Mesendoderm (in vitro differentiated cells): ENCODE results near the gene CD247.

ENCODE experiments used
- DNase-seq: peaks from one replicate; pipeline ENCODE4 v3.0.0; 2013
- H2AK5ac ChIP-seq: 2 replicates; pipeline ENCODE4 v1.6.1; 2013; ENCODE audit warnings: low read length, inconsistent platforms
- H2BK120ac ChIP-seq: 2 replicates; pipeline ENCODE4 v1.6.1; 2013; ENCODE audit warnings: low read depth, mild to moderate bottlenecking, low read length, moderate library complexity, mixed read lengths
- H2BK15ac ChIP-seq: replicated peaks from 2 replicates; pipeline ENCODE4 v1.6.1; 2013; ENCODE audit warnings: low read depth, mild to moderate bottlenecking, moderate library complexity
- H2BK5ac ChIP-seq: 2 replicates; pipeline ENCODE4 v1.6.1; 2013; ENCODE audit warnings: low read length, inconsistent platforms
- H3K18ac ChIP-seq: 2 replicates; pipeline ENCODE4 v1.6.1; 2013; ENCODE audit warnings: mild to moderate bottlenecking, low read length, mixed read lengths
- H3K23ac ChIP-seq: one replicate; pipeline ENCODE4 v1.6.1; 2013; ENCODE audit warnings: low read length
- H3K27ac ChIP-seq: 2 replicates; pipeline ENCODE4 v1.5.1; 2013; ENCODE audit warnings: low read depth, mild to moderate bottlenecking, inconsistent platforms, low read length, moderate library complexity
- H3K27me3 ChIP-seq: 2 replicates; pipeline ENCODE4 v1.6.1; 2013; ENCODE audit warnings: low read length, control low read depth, mild to moderate bottlenecking, inconsistent platforms; ENCODE audit not compliant: insufficient read depth, poor library complexity
- H3K36me3 ChIP-seq: 2 replicates; pipeline ENCODE4 v1.6.1; 2013; ENCODE audit warnings: low read length, inconsistent platforms; ENCODE audit not compliant: control insufficient read depth, insufficient read depth
- H3K4ac ChIP-seq: one replicate; pipeline ENCODE4 v1.6.1; 2013; ENCODE audit warnings: low read depth, mild to moderate bottlenecking, low read length, moderate library complexity
- H3K4me1 ChIP-seq: 2 replicates; pipeline ENCODE4 v1.6.1; 2013; ENCODE audit warnings: low read depth, low read length, inconsistent platforms; ENCODE audit not compliant: control insufficient read depth
- H3K4me2 ChIP-seq: 2 replicates; pipeline ENCODE4 v1.6.1; 2013; ENCODE audit warnings: low read length
- H3K4me3 ChIP-seq: 2 replicates; pipeline ENCODE4 v1.5.1; 2013; ENCODE audit warnings: mild to moderate bottlenecking, low read length
- H3K56ac ChIP-seq: one replicate; pipeline ENCODE4 v1.6.1; 2013; ENCODE audit warnings: low read length
- H3K79me1 ChIP-seq: 2 replicates; pipeline ENCODE4 v1.6.1; 2013; ENCODE audit warnings: low read length, inconsistent platforms
- H3K79me2 ChIP-seq: 2 replicates; pipeline ENCODE4 v1.6.1; 2013; ENCODE audit warnings: mild to moderate bottlenecking, low read length; ENCODE audit not compliant: control insufficient read depth, insufficient read depth
- H3K9ac ChIP-seq: 2 replicates; pipeline ENCODE4 v1.6.1; 2013; ENCODE audit warnings: low read length, inconsistent platforms
- H4K5ac ChIP-seq: one replicate; pipeline ENCODE4 v1.6.1; 2013; ENCODE audit warnings: low read length
- H4K8ac ChIP-seq: one replicate; pipeline ENCODE4 v1.6.1; 2013; ENCODE audit warnings: low read depth, mild to moderate bottlenecking, control low read depth, low read length, moderate library complexity
- WGBS: extraction: QIAGEN DNeasy Blood & Tissue Kit; methylation state at CpG from one replicate; pipeline ENCODE4 v1.1.7; 2013; ENCODE audit warnings: low lambda C conversion rate, missing lambda C conversion rate; ENCODE audit not compliant: insufficient coverage; ENCODE audit errors: extremely low coverage; 5-methylcytosine and 5-hydroxymethylcytosine counted together

Gene CD247

DNA sequence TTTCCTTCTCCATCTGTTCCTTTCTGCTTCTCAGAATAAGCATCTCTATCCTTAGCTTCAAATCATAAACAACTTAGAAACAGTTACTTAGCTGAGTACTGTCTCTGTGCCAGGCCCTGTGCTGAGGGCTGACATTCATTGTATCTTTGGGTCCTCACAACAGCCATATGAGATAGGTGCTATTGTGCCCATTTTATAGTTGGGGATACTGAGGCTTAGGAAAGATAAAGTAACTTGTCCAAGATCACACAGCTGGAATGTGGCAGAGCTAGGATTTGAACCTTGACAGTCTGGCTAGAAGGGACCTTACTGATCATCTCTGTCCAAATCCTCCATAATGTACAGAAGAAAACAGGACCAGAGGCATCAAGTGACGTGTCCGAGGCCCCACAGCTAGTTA is 25.0 kb downstream of the CD247 start:
- peaks cover 8% of the 10 kb centered on the region for H3K4me1 ChIP-seq
- WGBS: no CpG with 5 or more reads among the region's 2 CpGs

GRCh38 chr1:167492481-167492910 is 25.8 kb downstream of the CD247 start:
- Histone ChIP-seq H3K36me3 (no peaks in the 10 kb centered on the region), H3K79me2 (no peaks in the 10 kb centered on the region), H3K4ac (no peak overlapping the region), H3K23ac (no peak overlapping the region), H2BK15ac (no peak overlapping the region), H3K56ac (peak overlapping the region; percentile 75), H3K27me3 (no peaks in the 10 kb centered on the region), H2BK5ac (peak overlapping the region; percentile 70), H3K27ac (no peak overlapping the region), H3K9ac (no peak overlapping the region), H4K5ac (no peak overlapping the region), H3K4me1 (peaks cover 8% of the 10 kb centered on the region), H3K4me2 (no peak overlapping the region), H2BK120ac (no peak overlapping the region), H3K79me1 (no peaks in the 10 kb centered on the region), H3K4me3 (no peak overlapping the region), H3K18ac (peak overlapping the region; percentile 52), H4K8ac (no peak overlapping the region), H2AK5ac (no peak overlapping the region)
- peak; percentile 57 for DNase-seq
- no CpG with 5 or more reads among the region's 5 CpGs for WGBS

More for the DNA sequence above, 25.0 kb downstream of the CD247 start:
- H3K27ac ChIP-seq: no peak overlapping the region
- H2BK15ac ChIP-seq: no peak overlapping the region
- H2BK120ac ChIP-seq: no peak overlapping the region
- H2AK5ac ChIP-seq: no peak overlapping the region
- H3K27me3 ChIP-seq: no peaks in the 10 kb centered on the region
- H3K4ac ChIP-seq: no peak overlapping the region
- H3K79me2 ChIP-seq: no peaks in the 10 kb centered on the region
- H3K4me2 ChIP-seq: no peak overlapping the region
- H2BK5ac ChIP-seq: no peak overlapping the region
- no peak for DNase-seq
- no peak overlapping the region for H4K5ac ChIP-seq
- H3K56ac ChIP-seq: no peak overlapping the region
- H3K79me1 ChIP-seq: no peaks in the 10 kb centered on the region
- H3K4me3 ChIP-seq: no peak overlapping the region
- no peak overlapping the region for H3K23ac ChIP-seq
- no peak overlapping the region for H3K9ac ChIP-seq
- H3K36me3 ChIP-seq: no peaks in the 10 kb centered on the region
- H4K8ac ChIP-seq: no peak overlapping the region
- no peak overlapping the region for H3K18ac ChIP-seq

- H3K79me2 ChIP-seq: no peaks in the 10 kb centered on the region
- H3K23ac ChIP-seq: no peak overlapping the region
- WGBS: no CpG with 5 or more reads among the region's 12 CpGs
- H2AK5ac ChIP-seq: no peak overlapping the region
- no peak overlapping the region for H3K4me2 ChIP-seq
- no peak overlapping the region for H3K27ac ChIP-seq
- H3K36me3 ChIP-seq: no peaks in the 10 kb centered on the region
- H3K79me1 ChIP-seq: no peaks in the 10 kb centered on the region
- H3K9ac ChIP-seq: no peak overlapping the region
- no peak overlapping the region for H2BK120ac ChIP-seq
- H2BK15ac ChIP-seq: no peak overlapping the region
- no peak overlapping the region for H3K4me3 ChIP-seq
- H3K4ac ChIP-seq: no peak overlapping the region
- H4K8ac ChIP-seq: no peak overlapping the region
- H3K27me3 ChIP-seq: no peaks in the 10 kb centered on the region
- H2BK5ac ChIP-seq: no peak overlapping the region
- DNase-seq: peak; percentile 74
- H4K5ac ChIP-seq: no peak overlapping the region
- H3K18ac ChIP-seq: no peak overlapping the region
- peaks cover 8% of the 10 kb centered on the region for H3K4me1 ChIP-seq
- no peak overlapping the region for H3K56ac ChIP-seq
These were observed 26.5 kb downstream of the CD247 start for GRCh38 chr1:167491586-167492461.

DNA sequence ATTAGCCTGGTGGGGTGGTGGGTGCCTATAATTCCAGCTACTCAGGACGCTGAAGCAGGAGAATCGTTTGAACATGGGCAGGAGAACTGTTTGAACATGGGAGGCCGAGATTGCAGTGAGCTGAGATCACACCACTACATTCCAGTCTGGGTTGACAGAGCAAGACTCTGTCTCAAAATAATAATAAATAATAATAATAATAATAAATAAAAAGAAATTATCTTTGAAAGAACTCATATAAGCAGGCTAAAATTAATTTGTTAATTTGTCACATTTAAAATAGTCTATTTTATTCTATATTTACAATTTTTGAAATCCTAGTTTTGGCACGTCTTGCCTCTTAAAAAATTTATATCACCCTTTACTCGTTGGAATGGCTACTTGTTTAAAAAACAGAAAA is 27.6 kb downstream of the CD247 start:
- Histone ChIP-seq H2BK5ac (no peak overlapping the region), H3K27me3 (no peaks in the 10 kb centered on the region), H3K4me2 (no peak overlapping the region), H3K36me3 (no peaks in the 10 kb centered on the region), H3K23ac (no peak overlapping the region), H4K8ac (no peak overlapping the region), H3K27ac (no peak overlapping the region), H3K79me1 (no peaks in the 10 kb centered on the region), H3K4ac (no peak overlapping the region), H4K5ac (no peak overlapping the region), H2AK5ac (no peak overlapping the region), H3K4me3 (no peak overlapping the region), H3K56ac (no peak overlapping the region), H3K4me1 (peaks cover 8% of the 10 kb centered on the region), H2BK120ac (no peak overlapping the region), H3K9ac (no peak overlapping the region), H2BK15ac (no peak overlapping the region), H3K18ac (no peak overlapping the region), H3K79me2 (no peaks in the 10 kb centered on the region)
- WGBS: no CpG with 5 or more reads among the region's 5 CpGs
- no peak for DNase-seq

GRCh38 chr1:167489571-167490340 is 28.6 kb downstream of the CD247 start:
- peaks cover 8% of the 10 kb centered on the region for H3K4me1 ChIP-seq
- peak overlapping the region; percentile 17 for H2BK120ac ChIP-seq
- no peak overlapping the region for H3K4me2 ChIP-seq
- no peaks in the 10 kb centered on the region for H3K79me1 ChIP-seq
- no peaks in the 10 kb centered on the region for H3K36me3 ChIP-seq
- peak overlapping the region; percentile 78 for H2BK5ac ChIP-seq
- H3K27me3 ChIP-seq: no peaks in the 10 kb centered on the region
- peak overlapping the region; percentile 58 for H3K9ac ChIP-seq
- no peak overlapping the region for H3K4ac ChIP-seq
- H2BK15ac ChIP-seq: no peak overlapping the region
- peak overlapping the region; percentile 87 for H3K18ac ChIP-seq
- WGBS: no CpG with 5 or more reads among the region's 20 CpGs
- no peak overlapping the region for H2AK5ac ChIP-seq
- peak; percentile 75 for DNase-seq
- H3K4me3 ChIP-seq: no peak overlapping the region
- H3K27ac ChIP-seq: peak overlapping the region; percentile 38
- H3K23ac ChIP-seq: peak overlapping the region; percentile 80
- peak overlapping the region; percentile 59 for H4K5ac ChIP-seq
- H3K79me2 ChIP-seq: no peaks in the 10 kb centered on the region
- H4K8ac ChIP-seq: peak overlapping the region; percentile 90
- H3K56ac ChIP-seq: peak overlapping the region; percentile 78
